Ishikawa (cell line): ENCODE results near the gene RBM19.

ENCODE experiments used
- CEBPB ChIP-seq: IDR thresholded peaks from 2 replicates; pipeline ENCODE4 v1.6.1; 2012
- CREB1 ChIP-seq: IDR thresholded peaks from 2 replicates; pipeline ENCODE4 v1.6.1; 2012; ENCODE audit warnings: low read depth
- EGR1 ChIP-seq: IDR thresholded peaks from 2 replicates; pipeline ENCODE4 v1.6.1; 2012
- EP300 ChIP-seq: IDR thresholded peaks from 2 replicates; pipeline ENCODE4 v1.6.1; 2012; ENCODE audit warnings: borderline replicate concordance
- FOXM1 ChIP-seq: IDR thresholded peaks from 2 replicates; pipeline ENCODE4 v1.6.1; 2012; ENCODE audit warnings: low read depth, borderline replicate concordance
- MAX ChIP-seq: IDR thresholded peaks from 2 replicates; pipeline ENCODE4 v1.6.1; 2012
- NFIC ChIP-seq: IDR thresholded peaks from 2 replicates; pipeline ENCODE4 v1.6.1; 2012
- RAD21 ChIP-seq: IDR thresholded peaks from 2 replicates; pipeline ENCODE4 v1.6.1; 2012; ENCODE audit warnings: low read depth
- REST ChIP-seq: IDR thresholded peaks from 2 replicates; pipeline ENCODE4 v1.6.1; 2012; ENCODE audit warnings: low read depth, mild to moderate bottlenecking
- TAF1 ChIP-seq: IDR thresholded peaks from 2 replicates; pipeline ENCODE4 v1.6.1; 2012; ENCODE audit warnings: low read depth, mild to moderate bottlenecking
- TCF12 ChIP-seq: IDR thresholded peaks from 2 replicates; pipeline ENCODE4 v1.6.1; 2012; ENCODE audit warnings: low read depth
- TEAD4 ChIP-seq: IDR thresholded peaks from 2 replicates; pipeline ENCODE4 v1.6.1; 2012
- USF1 ChIP-seq: IDR thresholded peaks from 2 replicates; pipeline ENCODE4 v1.6.1; 2012
- YY1 ChIP-seq: IDR thresholded peaks from 2 replicates; pipeline ENCODE4 v1.6.1; 2012; ENCODE audit warnings: low read depth
- ZBTB7A ChIP-seq: IDR thresholded peaks from 2 replicates; pipeline ENCODE4 v1.6.1; 2012; ENCODE audit warnings: low read depth

The RBM19 gene

GRCh38 chr12:113900716-113901115 is 65.4 kb downstream of the RBM19 start:
- TF ChIP-seq TEAD4 (no peak), USF1 (no peak), YY1 (no peak)

GRCh38 chr12:113899561-113900471 is 66.3 kb downstream of the RBM19 start:
- TF ChIP-seq TEAD4 (no peak), CREB1 (no peak), MAX (no peak), NFIC (no peak), USF1 (no peak), YY1 (no peak), EGR1 (no peak), EP300 (no peak)

- TF ChIP-seq EGR1 (no peak), FOXM1 (no peak), TAF1 (no peak), REST (no peak), CEBPB (no peak), NFIC (no peak)
Observed at GRCh38 chr12:113899042-113899560, 67.0 kb downstream of the RBM19 start.

GRCh38 chr12:113898466-113898865 is 67.7 kb downstream of the RBM19 start:
- no peak for TF ChIP-seq TEAD4
- TF ChIP-seq TAF1, result no peak
- no peak for TF ChIP-seq MAX
- TF ChIP-seq USF1, result no peak
- no peak for TF ChIP-seq EP300
- TF ChIP-seq RAD21, result no peak
- no peak for TF ChIP-seq ZBTB7A

- TF ChIP-seq CREB1 (no peak), MAX (no peak), USF1 (no peak), TCF12 (no peak), ZBTB7A (no peak), CEBPB (no peak), EGR1 (no peak), REST (no peak), RAD21 (no peak), EP300 (no peak), FOXM1 (no peak), YY1 (no peak), TEAD4 (no peak), TAF1 (no peak), NFIC (no peak)
Observed at GRCh38 chr12:113897406-113897805, 68.7 kb downstream of the RBM19 start.
